Urinary bladder (tissue), 4 donors: ENCODE results near the gene COL18A1. TPM values are rescaled to one million over a fixed set of nuclear protein-coding genes. Genes with fewer than 3 reads are reported as not detected.
"Not testable (repeated sequence)": the region's sequence is repeated elsewhere in the genome, so short reads cannot be mapped to it uniquely, and the experiment has no call there.

Experiments
- DNase-seq: peaks from one replicate; pipeline ENCODE4 v3.0.0-alpha.2; 2015; ENCODE audit errors: extremely low spot score
- H3K27ac ChIP-seq: one replicate; pipeline ENCODE4 v1.5.1; 2013; ENCODE audit warnings: low read depth, mild to moderate bottlenecking, moderate library complexity
- H3K36me3 ChIP-seq: one replicate; pipeline ENCODE4 v1.6.1; 2013; ENCODE audit warnings: mild to moderate bottlenecking, moderate library complexity; ENCODE audit not compliant: insufficient read depth
- H3K4me1 ChIP-seq: one replicate; pipeline ENCODE4 v1.6.1; 2013; ENCODE audit warnings: mild to moderate bottlenecking, moderate library complexity; ENCODE audit not compliant: insufficient read depth
- H3K4me3 ChIP-seq: one replicate; pipeline ENCODE4 v1.5.1; 2013; ENCODE audit warnings: low read depth, low read length
- WGBS: extraction: QIAGEN DNeasy Blood & Tissue Kit; methylation state at CpG from one replicate; pipeline ENCODE4 v1.1.7; 2013; 5-methylcytosine and 5-hydroxymethylcytosine counted together
- polyA plus RNA-seq: library from polyadenylated mRNA; stranded (reverse); fragments of 200-250 nt; gene quantifications from one replicate; pipeline ENCODE4 v1.2.3, GENCODE V29; 2013
- total RNA-seq: library from RNA; depleted of rRNA; stranded (reverse); fragments of >200 nt; gene quantifications from one replicate; pipeline ENCODE4 v1.2.3, GENCODE V29; 2014
- donor health status: healthy with polysubstance abuse.
- donor health status: healthy.

The COL18A1 gene
- total and polyA plus RNA-seq, 2 donors = 60.7 to 111 TPM

DNA sequence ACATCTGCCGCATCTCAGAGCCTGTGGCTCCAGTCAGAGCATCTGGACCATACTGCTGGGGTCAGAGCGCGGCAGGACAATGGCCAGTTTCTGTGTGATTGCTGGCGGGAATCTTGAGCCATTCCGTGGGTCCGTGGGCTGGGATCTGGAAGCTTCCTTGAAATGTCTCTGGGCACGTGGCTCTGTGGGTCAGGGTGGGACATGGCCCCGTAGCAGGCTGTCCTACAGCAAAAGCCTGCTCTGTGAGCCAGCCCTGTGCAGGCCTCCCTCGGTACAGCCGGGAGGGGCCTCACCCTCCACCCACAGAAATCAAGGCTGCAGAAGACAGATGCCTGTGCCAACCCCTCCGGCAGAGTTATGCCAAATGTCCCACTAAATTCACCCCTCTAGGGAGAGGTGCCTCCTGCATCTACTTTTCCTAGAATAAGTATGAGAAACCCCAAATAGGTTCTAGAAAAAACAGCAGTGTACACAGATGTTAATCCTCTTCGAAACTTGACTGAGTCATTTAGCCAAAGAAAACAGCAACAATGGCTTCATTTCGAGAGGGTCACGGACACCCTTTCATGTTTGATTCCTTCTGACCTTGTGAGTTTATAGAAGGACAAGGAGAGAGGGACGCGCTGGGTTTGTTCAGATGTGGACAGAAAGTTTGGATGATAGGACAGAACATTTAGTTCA is 27.8 kb downstream of the COL18A1 start:
- Histone ChIP-seq H3K36me3 (no peaks in the 10 kb centered on the region), H3K27ac (no peak overlapping the region), H3K4me1 (no peaks in the 10 kb centered on the region), H3K4me3 (no peak overlapping the region)
- peak; percentile 70 for DNase-seq
- WGBS = 55% methylated on average over 16 of the region's 16 CpGs

- 76% methylated on average over 8 of the region's 8 CpGs for WGBS
- H3K27ac ChIP-seq = no peak overlapping the region
- H3K4me3 ChIP-seq = no peak overlapping the region
- DNase-seq = no peak
- H3K36me3 ChIP-seq = no peaks in the 10 kb centered on the region
- H3K4me1 ChIP-seq = no peaks in the 10 kb centered on the region
These were observed 28.3 kb downstream of the COL18A1 start for GRCh38 chr21:45433301-45433700.

- no peaks in the 10 kb centered on the region for H3K4me1 ChIP-seq
- no peak for DNase-seq
- no peak overlapping the region for H3K27ac ChIP-seq
- H3K36me3 ChIP-seq = no peaks in the 10 kb centered on the region
- no peak overlapping the region for H3K4me3 ChIP-seq
- WGBS = 82% methylated on average over 11 of the region's 11 CpGs
These were observed 29.1 kb downstream of the COL18A1 start for GRCh38 chr21:45433911-45434644.

- H3K4me3 ChIP-seq = no peak overlapping the region
- no peak for DNase-seq
- WGBS = 83% methylated on average over 17 of the region's 17 CpGs
- H3K4me1 ChIP-seq = no peaks in the 10 kb centered on the region
- no peak overlapping the region for H3K27ac ChIP-seq
- H3K36me3 ChIP-seq = no peaks in the 10 kb centered on the region
These were observed 29.8 kb downstream of the COL18A1 start for GRCh38 chr21:45434645-45435217.

GRCh38 chr21:45435405-45435981 is 30.5 kb downstream of the COL18A1 start:
- H3K4me3 ChIP-seq = no peak overlapping the region
- no peak overlapping the region for H3K27ac ChIP-seq
- H3K4me1 ChIP-seq = no peaks in the 10 kb centered on the region
- WGBS = 87% methylated on average over 15 of the region's 15 CpGs
- no peak for DNase-seq
- H3K36me3 ChIP-seq = no peaks in the 10 kb centered on the region

DNA sequence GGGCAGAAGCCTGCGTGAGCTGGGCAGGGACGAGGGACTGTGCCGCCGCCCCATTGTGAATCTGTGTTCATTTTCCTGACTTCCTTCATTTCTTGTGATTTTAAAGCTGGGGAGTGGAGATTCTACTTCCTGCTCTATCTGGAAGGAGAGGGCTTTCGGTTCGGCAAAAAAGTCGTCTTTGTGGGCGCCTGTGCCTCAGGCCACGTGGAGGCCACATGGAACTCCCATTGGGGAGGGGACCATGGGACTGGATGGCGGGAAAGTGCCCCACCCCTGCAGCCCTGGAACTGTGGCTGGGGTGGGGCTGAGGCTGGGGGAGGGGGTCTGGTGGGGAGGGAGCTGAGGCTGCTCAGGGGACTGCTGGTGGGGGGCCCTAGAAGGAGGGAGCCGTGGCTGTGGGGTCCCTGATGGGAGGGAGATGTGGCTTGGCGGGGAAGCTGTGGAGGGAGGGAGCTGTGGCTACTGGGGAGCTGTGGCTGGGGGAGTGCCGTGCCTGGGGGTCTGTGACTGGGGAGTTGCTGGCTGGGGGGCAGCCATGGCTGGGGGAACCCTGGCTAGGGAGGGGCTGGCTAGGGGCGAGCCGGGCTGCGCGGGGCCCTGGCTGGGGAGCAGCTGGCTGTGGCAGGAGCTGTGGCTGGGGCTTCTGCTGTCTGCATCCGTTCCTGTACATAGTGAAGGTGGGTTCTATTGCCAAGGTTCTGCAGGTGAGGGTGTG is 31.5 kb downstream of the COL18A1 start:
- H3K4me1 ChIP-seq = no peaks in the 10 kb centered on the region
- H3K4me3 ChIP-seq = no peak overlapping the region
- 69% methylated on average over 18 of the region's 18 CpGs for WGBS
- no peak overlapping the region for H3K27ac ChIP-seq
- H3K36me3 ChIP-seq = no peaks in the 10 kb centered on the region
- DNase-seq = no peak

GRCh38 chr21:45437844-45438243 is 32.9 kb downstream of the COL18A1 start:
- not testable (repeated sequence) for DNase-seq, H3K27ac ChIP-seq, H3K4me1 ChIP-seq

DNA sequence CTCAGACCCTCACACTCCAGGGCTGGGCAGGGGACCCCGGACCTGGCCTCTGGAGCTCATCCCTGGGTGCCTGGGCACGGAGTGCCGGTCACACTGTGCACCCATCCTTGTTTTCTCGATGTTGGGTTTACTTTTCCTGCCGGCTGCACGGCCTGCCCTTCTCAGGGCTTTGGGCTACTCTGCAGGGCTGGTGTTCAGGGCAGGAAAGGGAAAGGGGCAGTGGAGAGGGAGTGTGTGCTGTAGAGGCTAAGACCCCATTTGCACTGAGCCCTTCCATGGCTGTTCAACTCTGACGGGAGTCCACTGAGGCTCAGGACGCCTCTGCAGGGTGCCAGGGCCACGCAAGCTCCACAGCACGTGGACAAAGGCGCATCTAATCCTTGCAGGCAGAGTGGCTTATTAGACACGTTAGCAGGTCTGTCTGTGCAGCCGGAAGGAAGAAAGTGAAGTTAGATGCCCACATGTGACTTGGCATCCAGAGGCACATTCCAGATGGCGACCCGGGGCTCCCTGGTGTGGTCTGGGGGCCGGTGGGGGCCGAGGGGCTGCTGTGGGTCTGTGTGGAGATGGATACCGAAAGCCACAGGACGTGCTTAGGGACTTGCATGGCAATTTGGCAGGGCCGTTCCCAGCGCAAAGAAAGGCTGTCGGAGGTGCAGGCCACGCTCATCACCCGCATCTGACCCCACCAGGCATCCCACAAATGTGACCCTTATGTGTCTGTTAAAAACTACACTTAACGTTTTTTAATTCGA is 33.6 kb downstream of the COL18A1 start:
- DNase-seq = no peak
- no peak overlapping the region for H3K27ac ChIP-seq
- H3K4me1 ChIP-seq = no peaks in the 10 kb centered on the region
- 68% methylated on average over 26 of the region's 26 CpGs for WGBS
- no peaks in the 10 kb centered on the region for H3K36me3 ChIP-seq
- H3K4me3 ChIP-seq = no peak overlapping the region

More at GRCh38 chr21:45437844-45438243, 32.9 kb downstream of the COL18A1 start:
- H3K4me3 ChIP-seq, H3K36me3 ChIP-seq: not testable (repeated sequence)

DNA sequence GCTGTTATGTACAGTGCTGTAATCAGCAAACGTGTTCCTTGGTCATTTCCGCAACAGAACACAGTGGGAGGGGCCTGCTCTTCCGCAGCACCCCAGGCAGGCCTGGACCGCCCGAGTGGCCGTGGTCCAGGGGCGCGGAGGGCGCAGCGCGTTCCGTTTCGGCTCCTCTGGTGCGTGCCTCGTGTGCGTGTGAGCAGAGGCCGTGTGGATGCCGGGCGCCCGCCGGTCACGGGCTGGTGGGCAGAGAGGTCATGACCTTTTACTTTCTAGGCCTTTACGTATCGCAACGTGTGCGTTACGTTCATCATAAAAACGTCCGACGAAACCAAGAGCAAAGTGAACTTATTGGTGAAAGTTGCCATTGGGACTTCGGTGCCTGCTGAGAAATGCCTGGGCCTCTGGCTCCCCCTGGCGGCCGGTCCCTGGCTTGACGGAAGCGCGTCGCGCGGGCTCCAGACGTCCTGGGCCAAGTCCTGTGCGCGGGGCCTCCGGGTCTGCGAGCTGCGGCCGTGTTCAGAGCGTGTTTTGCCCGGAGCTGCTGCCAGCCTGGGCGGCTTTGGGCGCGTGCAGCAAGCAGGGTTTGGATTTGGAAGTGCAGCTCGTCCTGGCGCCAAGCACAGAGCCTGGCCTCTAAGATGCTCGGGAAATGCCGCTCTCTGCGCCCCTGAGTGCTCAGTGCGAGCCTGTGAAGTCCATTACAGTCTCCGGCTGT is 34.4 kb downstream of the COL18A1 start:
- H3K4me1 ChIP-seq = no peaks in the 10 kb centered on the region
- DNase-seq = no peak
- 14% methylated on average over 58 of the region's 58 CpGs for WGBS
- peak overlapping the region; percentile 33 for H3K27ac ChIP-seq
- H3K36me3 ChIP-seq = no peaks in the 10 kb centered on the region
- H3K4me3 ChIP-seq = no peak overlapping the region

- Histone ChIP-seq H3K27ac (no peak overlapping the region), H3K4me1 (no peaks in the 10 kb centered on the region), H3K36me3 (no peaks in the 10 kb centered on the region), H3K4me3 (no peak overlapping the region)
- no peak for DNase-seq
- 95% methylated on average over 28 of the region's 28 CpGs for WGBS
These were observed 35.0 kb downstream of the COL18A1 start for GRCh38 chr21:45439901-45440461.

DNA sequence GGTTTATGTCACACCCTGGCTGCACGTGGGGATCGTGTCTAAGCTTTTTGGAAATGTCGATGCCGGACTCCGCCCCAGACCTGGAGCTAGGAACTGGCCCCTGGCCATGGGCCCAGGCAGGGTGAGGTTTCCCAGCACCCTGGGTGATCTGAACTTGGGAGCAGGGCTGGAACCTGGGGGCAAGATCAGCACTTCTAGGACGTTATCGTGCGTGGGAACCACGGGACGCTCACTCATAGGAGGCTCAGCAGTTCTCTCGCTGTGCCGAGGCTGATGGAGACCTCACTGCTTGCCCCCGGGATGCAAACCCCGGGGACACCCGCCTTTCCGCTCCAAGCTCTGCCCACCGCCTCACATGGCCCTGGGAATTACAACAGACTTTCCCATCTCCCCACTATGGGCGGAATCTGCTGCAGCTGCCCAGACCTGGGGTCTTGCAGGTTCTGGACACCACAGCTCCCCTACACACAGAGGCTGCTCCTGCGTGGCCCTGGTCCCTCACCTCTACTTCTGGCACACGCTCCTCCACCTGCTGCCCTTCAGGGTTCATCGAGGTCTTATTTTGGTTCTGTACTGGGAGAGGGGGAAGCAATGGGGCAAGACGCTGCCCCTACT is 35.9 kb downstream of the COL18A1 start:
- DNase-seq = no peak
- H3K27ac ChIP-seq = no peak overlapping the region

More for the DNA sequence above, 35.9 kb downstream of the COL18A1 start:
- no peaks in the 10 kb centered on the region for H3K4me1 ChIP-seq
- no peaks in the 10 kb centered on the region for H3K36me3 ChIP-seq
- 93% methylated on average over 22 of the region's 22 CpGs for WGBS
- H3K4me3 ChIP-seq = no peak overlapping the region
